Mesendoderm (in vitro differentiated cells): ENCODE measurements around the gene TWIST2.

ENCODE experiments used
- DNase-seq: peaks from one replicate; pipeline ENCODE4 v3.0.0; 2013
- H2AK5ac ChIP-seq: 2 replicates; pipeline ENCODE4 v1.6.1; 2013; ENCODE audit warnings: low read length, inconsistent platforms
- H2BK120ac ChIP-seq: 2 replicates; pipeline ENCODE4 v1.6.1; 2013; ENCODE audit warnings: low read depth, mild to moderate bottlenecking, low read length, moderate library complexity, mixed read lengths
- H2BK15ac ChIP-seq: replicated peaks from 2 replicates; pipeline ENCODE4 v1.6.1; 2013; ENCODE audit warnings: low read depth, mild to moderate bottlenecking, moderate library complexity
- H2BK5ac ChIP-seq: 2 replicates; pipeline ENCODE4 v1.6.1; 2013; ENCODE audit warnings: low read length, inconsistent platforms
- H3K18ac ChIP-seq: 2 replicates; pipeline ENCODE4 v1.6.1; 2013; ENCODE audit warnings: mild to moderate bottlenecking, low read length, mixed read lengths
- H3K23ac ChIP-seq: one replicate; pipeline ENCODE4 v1.6.1; 2013; ENCODE audit warnings: low read length
- H3K27ac ChIP-seq: 2 replicates; pipeline ENCODE4 v1.5.1; 2013; ENCODE audit warnings: low read depth, mild to moderate bottlenecking, inconsistent platforms, low read length, moderate library complexity
- H3K27me3 ChIP-seq: 2 replicates; pipeline ENCODE4 v1.6.1; 2013; ENCODE audit warnings: low read length, control low read depth, mild to moderate bottlenecking, inconsistent platforms; ENCODE audit not compliant: insufficient read depth, poor library complexity
- H3K36me3 ChIP-seq: 2 replicates; pipeline ENCODE4 v1.6.1; 2013; ENCODE audit warnings: low read length, inconsistent platforms; ENCODE audit not compliant: control insufficient read depth, insufficient read depth
- H3K4ac ChIP-seq: one replicate; pipeline ENCODE4 v1.6.1; 2013; ENCODE audit warnings: low read depth, mild to moderate bottlenecking, low read length, moderate library complexity
- H3K4me1 ChIP-seq: 2 replicates; pipeline ENCODE4 v1.6.1; 2013; ENCODE audit warnings: low read depth, low read length, inconsistent platforms; ENCODE audit not compliant: control insufficient read depth
- H3K4me2 ChIP-seq: 2 replicates; pipeline ENCODE4 v1.6.1; 2013; ENCODE audit warnings: low read length
- H3K4me3 ChIP-seq: 2 replicates; pipeline ENCODE4 v1.5.1; 2013; ENCODE audit warnings: mild to moderate bottlenecking, low read length
- H3K56ac ChIP-seq: one replicate; pipeline ENCODE4 v1.6.1; 2013; ENCODE audit warnings: low read length
- H3K79me1 ChIP-seq: 2 replicates; pipeline ENCODE4 v1.6.1; 2013; ENCODE audit warnings: low read length, inconsistent platforms
- H3K79me2 ChIP-seq: 2 replicates; pipeline ENCODE4 v1.6.1; 2013; ENCODE audit warnings: mild to moderate bottlenecking, low read length; ENCODE audit not compliant: control insufficient read depth, insufficient read depth
- H3K9ac ChIP-seq: 2 replicates; pipeline ENCODE4 v1.6.1; 2013; ENCODE audit warnings: low read length, inconsistent platforms
- H4K5ac ChIP-seq: one replicate; pipeline ENCODE4 v1.6.1; 2013; ENCODE audit warnings: low read length
- H4K8ac ChIP-seq: one replicate; pipeline ENCODE4 v1.6.1; 2013; ENCODE audit warnings: low read depth, mild to moderate bottlenecking, control low read depth, low read length, moderate library complexity
- WGBS: extraction: QIAGEN DNeasy Blood & Tissue Kit; methylation state at CpG from one replicate; pipeline ENCODE4 v1.1.7; 2013; ENCODE audit warnings: low lambda C conversion rate, missing lambda C conversion rate; ENCODE audit not compliant: insufficient coverage; ENCODE audit errors: extremely low coverage; 5-methylcytosine and 5-hydroxymethylcytosine counted together

Gene TWIST2

GRCh38 chr2:238810321-238810720 is 37.6 kb upstream of the TWIST2 start:
- Histone ChIP-seq H3K27ac (no peak overlapping the region), H3K36me3 (no peaks in the 10 kb centered on the region), H3K4me1 (no peaks in the 10 kb centered on the region), H4K5ac (no peak overlapping the region), H3K4ac (no peak overlapping the region), H3K27me3 (no peaks in the 10 kb centered on the region), H3K9ac (no peak overlapping the region), H2BK5ac (no peak overlapping the region), H3K4me2 (no peak overlapping the region), H3K23ac (no peak overlapping the region), H3K79me2 (no peaks in the 10 kb centered on the region), H4K8ac (no peak overlapping the region), H3K18ac (no peak overlapping the region), H2BK15ac (no peak overlapping the region), H3K56ac (no peak overlapping the region), H2BK120ac (no peak overlapping the region), H2AK5ac (no peak overlapping the region), H3K4me3 (no peak overlapping the region), H3K79me1 (no peaks in the 10 kb centered on the region)
- no peak for DNase-seq
- WGBS, result no CpG with 5 or more reads among the region's 5 CpGs

GRCh38 chr2:238811293-238811692 is 36.6 kb upstream of the TWIST2 start:
- Histone ChIP-seq H3K18ac (no peak overlapping the region), H3K27me3 (no peaks in the 10 kb centered on the region), H3K4me1 (no peaks in the 10 kb centered on the region), H3K79me2 (no peaks in the 10 kb centered on the region), H2BK120ac (no peak overlapping the region), H3K27ac (no peak overlapping the region), H3K36me3 (no peaks in the 10 kb centered on the region), H4K8ac (no peak overlapping the region), H3K23ac (no peak overlapping the region), H3K79me1 (no peaks in the 10 kb centered on the region), H3K4me2 (no peak overlapping the region), H2AK5ac (no peak overlapping the region), H2BK5ac (no peak overlapping the region), H3K9ac (no peak overlapping the region), H4K5ac (no peak overlapping the region), H3K4ac (no peak overlapping the region), H2BK15ac (no peak overlapping the region), H3K56ac (no peak overlapping the region), H3K4me3 (no peak overlapping the region)
- no peak for DNase-seq
- no CpG with 5 or more reads among the region's 4 CpGs for WGBS

- Histone ChIP-seq H4K8ac (no peak overlapping the region), H3K4me2 (no peak overlapping the region), H2BK120ac (no peak overlapping the region), H4K5ac (no peak overlapping the region), H3K4me3 (no peak overlapping the region), H3K27ac (no peak overlapping the region), H3K79me1 (no peaks in the 10 kb centered on the region), H3K9ac (no peak overlapping the region), H2BK5ac (no peak overlapping the region), H3K56ac (no peak overlapping the region), H2AK5ac (no peak overlapping the region), H3K4ac (no peak overlapping the region), H3K79me2 (no peaks in the 10 kb centered on the region), H3K4me1 (no peaks in the 10 kb centered on the region), H3K27me3 (no peaks in the 10 kb centered on the region), H3K36me3 (no peaks in the 10 kb centered on the region), H3K18ac (no peak overlapping the region), H3K23ac (no peak overlapping the region), H2BK15ac (no peak overlapping the region)
- DNase-seq, result no peak
- WGBS, result no CpG with 5 or more reads among the region's 5 CpGs
Measured at GRCh38 chr2:238811759-238812158, 36.1 kb upstream of the TWIST2 start.

- Histone ChIP-seq H3K27me3 (no peaks in the 10 kb centered on the region), H3K9ac (no peak overlapping the region), H3K4me2 (no peak overlapping the region), H3K4ac (no peak overlapping the region), H2BK120ac (no peak overlapping the region), H4K5ac (no peak overlapping the region), H3K27ac (no peak overlapping the region), H3K23ac (no peak overlapping the region), H3K79me1 (no peaks in the 10 kb centered on the region), H3K79me2 (no peaks in the 10 kb centered on the region), H4K8ac (no peak overlapping the region), H3K4me3 (no peak overlapping the region), H2BK15ac (no peak overlapping the region), H3K18ac (no peak overlapping the region), H2BK5ac (no peak overlapping the region), H2AK5ac (no peak overlapping the region), H3K36me3 (no peaks in the 10 kb centered on the region), H3K4me1 (peaks cover 9% of the 10 kb centered on the region), H3K56ac (no peak overlapping the region)
- no CpG with 5 or more reads among the region's 8 CpGs for WGBS
- DNase-seq, result no peak
Measured at GRCh38 chr2:238813109-238813508, 34.8 kb upstream of the TWIST2 start.

- no peak overlapping the region for H3K56ac ChIP-seq
- H3K4me2 ChIP-seq, result no peak overlapping the region
- H3K23ac ChIP-seq, result no peak overlapping the region
- H3K18ac ChIP-seq, result no peak overlapping the region
- H3K27ac ChIP-seq, result no peak overlapping the region
- no peak overlapping the region for H3K4ac ChIP-seq
- H2BK5ac ChIP-seq, result no peak overlapping the region
- DNase-seq, result no peak
- H3K9ac ChIP-seq, result no peak overlapping the region
- H2BK120ac ChIP-seq, result no peak overlapping the region
- H2AK5ac ChIP-seq, result no peak overlapping the region
- H3K79me2 ChIP-seq, result no peaks in the 10 kb centered on the region
- no peak overlapping the region for H2BK15ac ChIP-seq
- H3K36me3 ChIP-seq, result no peaks in the 10 kb centered on the region
- H3K4me3 ChIP-seq, result no peak overlapping the region
- H4K8ac ChIP-seq, result no peak overlapping the region
- H3K4me1 ChIP-seq, result peaks cover 11% of the 10 kb centered on the region
- no peak overlapping the region for H4K5ac ChIP-seq
- no peaks in the 10 kb centered on the region for H3K27me3 ChIP-seq
- no peaks in the 10 kb centered on the region for H3K79me1 ChIP-seq
- WGBS, result no CpG with 5 or more reads among the region's 4 CpGs
Measured at GRCh38 chr2:238814815-238815214, 33.1 kb upstream of the TWIST2 start.

GRCh38 chr2:238816291-238816690 is 31.6 kb upstream of the TWIST2 start:
- H3K79me1 ChIP-seq, result no peaks in the 10 kb centered on the region
- WGBS, result no CpG with 5 or more reads among the region's 2 CpGs
- no peak overlapping the region for H2BK120ac ChIP-seq
- no peaks in the 10 kb centered on the region for H3K27me3 ChIP-seq
- no peak overlapping the region for H3K9ac ChIP-seq
- no peak overlapping the region for H2BK5ac ChIP-seq
- no peak overlapping the region for H2BK15ac ChIP-seq
- H2AK5ac ChIP-seq, result no peak overlapping the region
- no peak overlapping the region for H3K23ac ChIP-seq
- no peak overlapping the region for H3K4ac ChIP-seq
- no peak overlapping the region for H3K27ac ChIP-seq
- H3K4me1 ChIP-seq, result peaks cover 11% of the 10 kb centered on the region
- H3K4me2 ChIP-seq, result no peak overlapping the region
- no peaks in the 10 kb centered on the region for H3K36me3 ChIP-seq
- no peak overlapping the region for H3K56ac ChIP-seq
- no peak overlapping the region for H3K18ac ChIP-seq
- no peak overlapping the region for H3K4me3 ChIP-seq
- no peaks in the 10 kb centered on the region for H3K79me2 ChIP-seq
- DNase-seq, result no peak
- no peak overlapping the region for H4K8ac ChIP-seq
- no peak overlapping the region for H4K5ac ChIP-seq
